HepG2 (cell line): ENCODE results near the gene CDK5RAP1. TPM values are rescaled to one million over a fixed set of nuclear protein-coding genes. Genes with fewer than 3 reads are reported as not detected.
A peak's percentile ranks its signal among the peaks of the same experiment; 100 is the strongest.

ENCODE experiments used
- ARNT2 ChIP-seq: sonication (generic); formaldehyde crosslinking; IDR thresholded peaks from 2 replicates; pipeline ENCODE4 v1.8.0; 2022; ENCODE audit warnings: mild to moderate bottlenecking, low read depth, missing genetic modification reagents, moderate library complexity
- ATF2 ChIP-seq: sonication (generic); formaldehyde crosslinking; IDR thresholded peaks from 2 replicates; pipeline ENCODE4 v1.4.0; 2020; ENCODE audit warnings: missing genetic modification reagents
- ATF3 ChIP-seq: sonication (generic); formaldehyde crosslinking; IDR thresholded peaks from 2 replicates; pipeline ENCODE4 v1.4.0; 2020; ENCODE audit warnings: missing genetic modification reagents
- ATF6 ChIP-seq: sonication (generic); formaldehyde crosslinking; conservative IDR thresholded peaks from 2 replicates; pipeline ENCODE4 v1.4.0; 2020; ENCODE audit warnings: missing genetic modification reagents
- FIP1L1 ChIP-seq: fragments of 200-400 bp; formaldehyde crosslinking; IDR thresholded peaks from 2 replicates; pipeline ENCODE4 v1.6.1; 2018; ENCODE audit warnings: low read depth, mild to moderate bottlenecking, low read length, moderate library complexity, borderline replicate concordance; ENCODE audit not compliant: insufficient read depth
- HDAC1 ChIP-seq: sonication (generic); formaldehyde crosslinking; IDR thresholded peaks from 2 replicates; pipeline ENCODE4 v1.5.1; 2020; ENCODE audit warnings: mild to moderate bottlenecking, missing genetic modification reagents
- HDAC6 ChIP-seq: fragments of 200-600 bp; sonication (generic); IDR thresholded peaks from 2 replicates; pipeline ENCODE4 v1.7.0; 2017; ENCODE audit warnings: mild to moderate bottlenecking, antibody characterized with exemption, low read length, low read depth
- MAFG ChIP-seq: sonication (generic); formaldehyde crosslinking; IDR thresholded peaks from 2 replicates; pipeline ENCODE4 v1.5.1; 2020; ENCODE audit warnings: mild to moderate bottlenecking, missing genetic modification reagents
- NFRKB ChIP-seq: fragments of 450-650 bp; IDR thresholded peaks from 2 replicates; pipeline ENCODE4 v1.6.1; 2017
- NONO ChIP-seq, 2 experiments: fragments of 450-650 bp in 1 of 2; sonication (generic) in 1 of 2; formaldehyde crosslinking in 1 of 2; IDR thresholded peaks in 1 of 2; conservative IDR thresholded peaks in 1 of 2; 2 replicates each; pipeline versions ENCODE4 v1.6.1 to v1.8.0; 2017 to 2022; ENCODE audit warnings: mild to moderate bottlenecking in 1 of 2, missing genetic modification reagents in 1 of 2, moderate library complexity in 1 of 2
- RNF2 ChIP-seq: fragments of 450-650 bp; conservative IDR thresholded peaks from 2 replicates; pipeline ENCODE4 v1.6.1; 2016; ENCODE audit warnings: low read depth
- SCMH1 ChIP-seq: sonication (generic); formaldehyde crosslinking; IDR thresholded peaks from 2 replicates; pipeline ENCODE4 v1.9.0; 2021; ENCODE audit warnings: missing genetic modification reagents, mild to moderate bottlenecking, borderline replicate concordance
- TBX3 ChIP-seq: fragments of 450-650 bp; IDR thresholded peaks from 2 replicates; pipeline ENCODE4 v1.6.1; 2017; ENCODE audit warnings: antibody characterized with exemption, mild to moderate bottlenecking, inconsistent platforms, borderline replicate concordance
- ZNF18 ChIP-seq: sonication (generic); formaldehyde crosslinking; IDR thresholded peaks from 2 replicates; pipeline ENCODE4 v1.8.0; 2022; ENCODE audit warnings: mild to moderate bottlenecking, missing genetic modification reagents; ENCODE audit not compliant: insufficient replicate concordance
- ZNF292 ChIP-seq: sonication (generic); formaldehyde crosslinking; IDR thresholded peaks from 2 replicates; pipeline ENCODE4 v1.8.1; 2022; ENCODE audit warnings: mild to moderate bottlenecking, low read depth, missing genetic modification reagents, borderline replicate concordance
- ZNF446 ChIP-seq: sonication (generic); formaldehyde crosslinking; IDR thresholded peaks from 2 replicates; pipeline ENCODE4 v1.5.0; 2020; ENCODE audit warnings: mild to moderate bottlenecking, missing genetic modification reagents
- ZNF549 ChIP-seq: sonication (generic); formaldehyde crosslinking; IDR thresholded peaks from 2 replicates; pipeline ENCODE4 v1.5.0; 2020; ENCODE audit warnings: missing genetic modification reagents
- ZNF746 ChIP-seq: sonication (generic); formaldehyde crosslinking; IDR thresholded peaks from 2 replicates; pipeline ENCODE4 v1.8.0; 2022; ENCODE audit warnings: mild to moderate bottlenecking, missing genetic modification reagents
- ZNF768 ChIP-seq: sonication (generic); formaldehyde crosslinking; IDR thresholded peaks from 2 replicates; pipeline ENCODE4 v1.4.0; 2020; ENCODE audit warnings: missing genetic modification reagents
- polyA plus RNA-seq, 8 experiments: library from polyadenylated mRNA; depleted of rRNA in 3 of 8; stranded (reverse) in 7 of 8; unstranded in 1 of 8; fragments of >200 nt; fragmentation: Illumina TruSeq in 4 of 8; extraction: Trizol in 4 of 8; gene quantifications; 2 replicates each; pipeline versions ENCODE4 v1.2.1 to v1.2.3, GENCODE V29; 2011 to 2016; ENCODE audit warnings: low read depth in 4 of 8, missing spikeins in 1 of 8, mixed read lengths in 1 of 8; ENCODE audit not compliant: insufficient read depth in 1 of 8
- total RNA-seq, 5 experiments: library from RNA; depleted of rRNA; stranded (reverse); fragments of >200 nt; fragmentation: Illumina TruSeq; extraction: Trizol; gene quantifications; 2 replicates each; pipeline ENCODE4 v1.2.3, GENCODE V29; 2016; ENCODE audit warnings: low read depth in 1 of 5
- TF ChIP-seq, protein P1 (sequence below), 2 experiments: fragments of 450-650 bp in 1 of 2; sonication (generic) in 1 of 2; formaldehyde crosslinking; IDR thresholded peaks; 2 replicates each; pipeline versions ENCODE4 v1.5.0 to v1.8.0; 2020 to 2022; ENCODE audit warnings: mild to moderate bottlenecking in 1 of 2, missing genetic modification reagents in 1 of 2
- TF ChIP-seq, protein P2 (sequence below): sonication (generic); formaldehyde crosslinking; conservative IDR thresholded peaks from 2 replicates; pipeline ENCODE4 v1.4.0; 2020; ENCODE audit warnings: missing genetic modification reagents

CDK5RAP1 gene
- total and polyA plus RNA-seq, 2 of the 13 experiments (the other 11 are each of a cell fraction or from before 2014, with no cell fraction given) = 53.6 to 98.2 TPM

DNA sequence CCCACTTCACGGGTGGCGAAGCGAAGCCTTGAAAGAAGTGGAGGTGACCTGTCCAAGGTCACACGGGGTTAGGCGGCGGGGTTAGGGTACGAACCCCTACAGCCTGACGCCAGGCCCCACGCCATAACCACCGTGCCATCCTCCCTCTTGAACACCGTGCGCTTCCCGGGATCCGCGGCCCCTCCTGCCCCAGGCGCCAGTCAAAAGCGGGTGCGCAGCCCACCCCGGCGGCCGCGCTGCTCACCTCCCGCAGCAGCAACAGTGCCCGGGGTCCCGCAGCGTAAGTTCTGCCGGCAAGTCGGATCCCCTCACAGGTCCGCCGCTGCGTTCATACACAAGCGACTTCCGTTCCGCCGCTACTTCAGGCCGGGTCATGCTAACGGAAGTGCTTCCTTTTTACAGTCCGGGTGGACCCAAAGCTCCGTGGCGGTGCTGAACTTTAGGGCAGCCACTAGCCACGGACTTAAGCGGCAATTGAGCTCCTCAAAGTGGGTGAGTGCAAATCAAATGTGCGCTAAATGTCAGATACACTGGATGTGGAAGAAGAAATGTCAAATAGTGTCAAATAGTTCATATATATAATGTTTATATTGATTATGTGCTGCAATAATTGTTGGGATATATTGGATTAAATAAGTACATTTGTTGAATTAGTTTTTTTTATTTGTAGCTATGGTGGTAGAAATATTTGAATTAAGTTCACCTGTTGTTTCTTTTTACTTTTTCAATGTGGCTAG, at the start of gene CDK5RAP1 (continued):
- TF ChIP-seq FIP1L1 = no peak
- peak; percentile 94 for TF ChIP-seq ZNF18 (CRISPR knock-in tag)
- TF ChIP-seq, protein P1, sequence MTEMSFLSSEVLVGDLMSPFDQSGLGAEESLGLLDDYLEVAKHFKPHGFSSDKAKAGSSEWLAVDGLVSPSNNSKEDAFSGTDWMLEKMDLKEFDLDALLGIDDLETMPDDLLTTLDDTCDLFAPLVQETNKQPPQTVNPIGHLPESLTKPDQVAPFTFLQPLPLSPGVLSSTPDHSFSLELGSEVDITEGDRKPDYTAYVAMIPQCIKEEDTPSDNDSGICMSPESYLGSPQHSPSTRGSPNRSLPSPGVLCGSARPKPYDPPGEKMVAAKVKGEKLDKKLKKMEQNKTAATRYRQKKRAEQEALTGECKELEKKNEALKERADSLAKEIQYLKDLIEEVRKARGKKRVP (CRISPR knock-in tag; IDR thresholded peaks at IDR 0.05) = peak in 1 of 2 experiments; percentile 82; a peak in 1 of 4 replicates
- no peak for TF ChIP-seq SCMH1 (CRISPR knock-in tag)
- TF ChIP-seq ATF3 (CRISPR knock-in tag) = peak; percentile 80; the same call in 1 of the 2 replicates
- TF ChIP-seq TBX3 = peak; percentile 67; the same call in 1 of the 2 replicates
- TF ChIP-seq ARNT2 (CRISPR knock-in tag) = peak; percentile 99
- TF ChIP-seq ZNF746 = peak; percentile 78; the same call in 1 of the 2 replicates
- TF ChIP-seq ZNF292 (CRISPR knock-in tag) = no peak; the same call in 1 of the 2 replicates
- TF ChIP-seq MAFG (CRISPR knock-in tag) = 0 out of 2 replicates have a peak, but pooled peaks have one; percentile 41
- peak; percentile 98 for TF ChIP-seq ATF2
- TF ChIP-seq NFRKB = no peak
- TF ChIP-seq ZNF549 (CRISPR knock-in tag) = no peak
- TF ChIP-seq ATF6 (CRISPR knock-in tag) = peak; percentile 97; the same call in 1 of the 2 replicates
- no peak for TF ChIP-seq NONO (IDR thresholded peaks at IDR 0.05)
- TF ChIP-seq NONO (CRISPR knock-in tag; conservative IDR thresholded peaks at IDR 0.05) = peak; percentile 100
- peak; percentile 94 for TF ChIP-seq ZNF768 (CRISPR knock-in tag)
- TF ChIP-seq RNF2 = peak; percentile 74; the same call in 1 of the 2 replicates
- no peak; the same call in none of the 2 replicates for TF ChIP-seq ZNF446
- no peak for TF ChIP-seq HDAC6
- TF ChIP-seq, protein P2, sequence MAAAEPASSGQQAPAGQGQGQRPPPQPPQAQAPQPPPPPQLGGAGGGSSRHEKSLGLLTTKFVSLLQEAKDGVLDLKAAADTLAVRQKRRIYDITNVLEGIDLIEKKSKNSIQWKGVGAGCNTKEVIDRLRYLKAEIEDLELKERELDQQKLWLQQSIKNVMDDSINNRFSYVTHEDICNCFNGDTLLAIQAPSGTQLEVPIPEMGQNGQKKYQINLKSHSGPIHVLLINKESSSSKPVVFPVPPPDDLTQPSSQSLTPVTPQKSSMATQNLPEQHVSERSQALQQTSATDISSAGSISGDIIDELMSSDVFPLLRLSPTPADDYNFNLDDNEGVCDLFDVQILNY = peak; percentile 97
- peak; percentile 100 for TF ChIP-seq HDAC1 (CRISPR knock-in tag)
